H9 (cell line): Measurements from ENCODE around the gene FAM161B. TPM values are rescaled to one million over a fixed set of nuclear protein-coding genes. Genes with fewer than 3 reads are reported as not detected.

Source experiments
- DNase-seq: peaks from one replicate; pipeline ENCODE4 v3.0.0-alpha.2; 2017
- H2AFZ ChIP-seq: one replicate; pipeline ENCODE4 v1.6.1; 2013; ENCODE audit warnings: mild to moderate bottlenecking, low read length, control low read depth, moderate library complexity
- H2AK5ac ChIP-seq: 2 replicates; pipeline ENCODE4 v1.6.1; 2013; ENCODE audit warnings: low read length, control low read depth, mixed read lengths; ENCODE audit not compliant: insufficient read length
- H2BK120ac ChIP-seq: one replicate; pipeline ENCODE4 v1.6.1; 2013; ENCODE audit warnings: low read depth, mild to moderate bottlenecking, low read length, control low read depth, inconsistent platforms; ENCODE audit not compliant: poor library complexity, severe bottlenecking
- H2BK12ac ChIP-seq: 2 replicates; pipeline ENCODE4 v1.6.1; 2013; ENCODE audit warnings: low read length, control low read depth, mixed read lengths, low read depth; ENCODE audit not compliant: insufficient read length
- H2BK15ac ChIP-seq: 2 replicates; pipeline ENCODE4 v1.6.1; 2013; ENCODE audit warnings: low read depth, low read length, control low read depth
- H2BK20ac ChIP-seq: one replicate; pipeline ENCODE4 v1.6.1; 2013; ENCODE audit warnings: low read depth, mild to moderate bottlenecking, low read length, control low read depth, inconsistent platforms; ENCODE audit not compliant: poor library complexity, severe bottlenecking
- H2BK5ac ChIP-seq: 2 replicates; pipeline ENCODE4 v1.6.1; 2013; ENCODE audit warnings: low read length, control low read depth, mixed read lengths; ENCODE audit not compliant: insufficient read length
- H3K14ac ChIP-seq: 2 replicates; pipeline ENCODE4 v1.6.1; 2013; ENCODE audit warnings: low read length, control low read depth; ENCODE audit not compliant: insufficient read depth
- H3K18ac ChIP-seq: 2 replicates; pipeline ENCODE4 v1.6.1; 2013; ENCODE audit warnings: low read depth, mild to moderate bottlenecking, mixed read lengths, low read length, control low read depth; ENCODE audit not compliant: insufficient read length
- H3K23ac ChIP-seq: 2 replicates; pipeline ENCODE4 v1.6.1; 2013; ENCODE audit warnings: low read length, control low read depth, mixed read lengths, low read depth; ENCODE audit not compliant: insufficient read length
- H3K23me2 ChIP-seq: 2 replicates; pipeline ENCODE4 v1.6.1; 2013; ENCODE audit warnings: low read depth, mild to moderate bottlenecking, mixed read lengths, low read length, control low read depth; ENCODE audit not compliant: insufficient read length, poor library complexity, severe bottlenecking
- H3K27ac ChIP-seq: 2 replicates; pipeline ENCODE4 v1.5.1; 2013; ENCODE audit warnings: low read length, control low read depth, mixed read lengths, low read depth; ENCODE audit not compliant: insufficient read length
- H3K27me3 ChIP-seq: 2 replicates; pipeline ENCODE4 v1.6.1; 2013; ENCODE audit warnings: low read length, control low read depth, inconsistent platforms; ENCODE audit not compliant: insufficient read depth
- H3K4ac ChIP-seq: 2 replicates; pipeline ENCODE4 v1.6.1; 2013; ENCODE audit warnings: low read depth, mild to moderate bottlenecking, control low read depth, inconsistent platforms, low read length, moderate library complexity
- H3K4me1 ChIP-seq: 2 replicates; pipeline ENCODE4 v1.6.1; 2013; ENCODE audit warnings: low read length, control low read depth, inconsistent platforms; ENCODE audit not compliant: insufficient read depth
- H3K4me2 ChIP-seq: 2 replicates; pipeline ENCODE4 v1.6.1; 2013; ENCODE audit warnings: low read length, control low read depth, mixed read lengths; ENCODE audit not compliant: insufficient read length, insufficient read depth
- H3K56ac ChIP-seq: 2 replicates; pipeline ENCODE4 v1.6.1; 2013; ENCODE audit warnings: low read depth, mild to moderate bottlenecking, mixed read lengths, low read length, control low read depth; ENCODE audit not compliant: insufficient read length
- H3K79me1 ChIP-seq: 2 replicates; pipeline ENCODE4 v1.6.1; 2013; ENCODE audit warnings: low read depth, mild to moderate bottlenecking, moderate library complexity, low read length, control low read depth, inconsistent platforms; ENCODE audit not compliant: insufficient read depth, poor library complexity, severe bottlenecking
- H3K79me2 ChIP-seq: 2 replicates; pipeline ENCODE4 v1.6.1; 2013; ENCODE audit warnings: low read length, control low read depth, inconsistent platforms; ENCODE audit not compliant: insufficient read depth
- H3K9ac ChIP-seq: 2 replicates; pipeline ENCODE4 v1.6.1; 2013; ENCODE audit warnings: low read length, control low read depth, mixed read lengths; ENCODE audit not compliant: insufficient read length; ENCODE audit errors: extremely low read depth
- H3K9me3 ChIP-seq: one replicate; pipeline ENCODE4 v1.6.1; 2013; ENCODE audit warnings: low read depth, low read length, inconsistent platforms; ENCODE audit not compliant: control insufficient read depth
- H3T11ph ChIP-seq: one replicate; pipeline ENCODE4 v1.6.1; 2013; ENCODE audit warnings: mild to moderate bottlenecking, low read length, control low read depth, inconsistent platforms
- H4K20me1 ChIP-seq: one replicate; pipeline ENCODE4 v1.6.1; 2013; ENCODE audit not compliant: control insufficient read depth, insufficient read length, insufficient read depth
- H4K5ac ChIP-seq: 2 replicates; pipeline ENCODE4 v1.6.1; 2013; ENCODE audit warnings: low read depth, mild to moderate bottlenecking, mixed read lengths, low read length, control low read depth; ENCODE audit not compliant: insufficient read length
- H4K8ac ChIP-seq: replicated peaks from 2 replicates; pipeline ENCODE4 v1.6.1; 2013; ENCODE audit warnings: low read length, control low read depth, mixed read lengths, low read depth; ENCODE audit not compliant: insufficient read length
- H4K91ac ChIP-seq: 2 replicates; pipeline ENCODE4 v1.6.1; 2013; ENCODE audit warnings: low read depth, mild to moderate bottlenecking, moderate library complexity, mixed read lengths, low read length, control low read depth; ENCODE audit not compliant: insufficient read length
- H3K27ac Mint-ChIP-seq, 3 experiments: 2 replicates in 2 of 3; 3 replicates in 1 of 3; pipeline ENCODE4 v1.8.0; 2020 to 2021; ENCODE audit warnings: mixed read lengths in 3 of 3, mild to moderate bottlenecking in 1 of 3, moderate library complexity in 1 of 3
- H3K27me3 Mint-ChIP-seq: 2 replicates; pipeline ENCODE4 v1.8.0; 2021; ENCODE audit warnings: low read depth, mild to moderate bottlenecking, moderate library complexity, mixed read lengths
- H3K36me3 Mint-ChIP-seq, 3 experiments: 2 replicates in 2 of 3; 3 replicates in 1 of 3; pipeline ENCODE4 v1.8.0; 2020 to 2021; ENCODE audit warnings: low read depth in 3 of 3, mixed read lengths in 3 of 3; ENCODE audit not compliant: insufficient read depth in 1 of 3
- H3K4me1 Mint-ChIP-seq, 2 experiments: 2 replicates each; pipeline ENCODE4 v1.8.0; 2020; ENCODE audit warnings: mixed read lengths in 2 of 2
- H3K4me3 Mint-ChIP-seq, 2 experiments: 2 replicates in 1 of 2; 3 replicates in 1 of 2; pipeline ENCODE4 v1.8.0; 2020 to 2021; ENCODE audit warnings: mild to moderate bottlenecking in 2 of 2, mixed read lengths in 2 of 2, moderate library complexity in 1 of 2
- H3K9me3 Mint-ChIP-seq, 2 experiments: 2 replicates in 1 of 2; 3 replicates in 1 of 2; pipeline ENCODE4 v1.8.0; 2020; ENCODE audit warnings: mild to moderate bottlenecking in 2 of 2, mixed read lengths in 2 of 2, moderate library complexity in 1 of 2
- WGBS: extraction: QIAGEN DNeasy Blood & Tissue Kit; methylation state at CpG from one replicate; pipeline ENCODE4 v1.1.7; 2013; ENCODE audit warnings: missing lambda C conversion rate, low lambda C conversion rate, mixed read lengths; ENCODE audit not compliant: insufficient read length; ENCODE audit errors: extremely low coverage; 5-methylcytosine and 5-hydroxymethylcytosine counted together
- total RNA-seq: library from RNA; stranded (reverse); gene quantifications from 2 replicates; pipeline ENCODE4 v1.2.1, GENCODE V29; 2021
- TF ChIP-seq, protein P1 (sequence below): fragments of 200-600 bp; sonication (generic); conservative IDR thresholded peaks from 3 replicates; pipeline ENCODE4 v1.8.0; 2021; ENCODE audit warnings: antibody characterized with exemption, mild to moderate bottlenecking

Gene FAM161B
- total RNA-seq, 1 experiment from 2014 or later, result 0.92 TPM

GRCh38 chr14:73996731-73997107, 46.8 kb upstream of the FAM161B start:
- Histone ChIP-seq H2BK5ac (no peak overlapping the region), H3K4me1 (no peaks in the 10 kb centered on the region), H3K27ac (no peak overlapping the region), H3K4ac (no peak overlapping the region), H2BK20ac (no peak overlapping the region), H2BK15ac (no peak overlapping the region), H2BK12ac (no peak overlapping the region), H3K4me2 (no peak overlapping the region), H4K91ac (no peak overlapping the region), H4K5ac (no peak overlapping the region), H4K8ac (no peak overlapping the region), H4K20me1 (no peaks in the 10 kb centered on the region), H3K9ac (no peak overlapping the region), H2AK5ac (no peak overlapping the region), H3K79me1 (no peaks in the 10 kb centered on the region), H3K79me2 (no peaks in the 10 kb centered on the region), H3K18ac (no peak overlapping the region), H3K27me3 (no peaks in the 10 kb centered on the region), H3K9me3 (no peaks in the 10 kb centered on the region), H3K14ac (no peak overlapping the region), H2AFZ (no peak overlapping the region), H3K23ac (no peak overlapping the region), H3K23me2 (no peaks in the 10 kb centered on the region), H3T11ph (no peak overlapping the region), H3K56ac (no peak overlapping the region), H2BK120ac (no peak overlapping the region)
- peak overlapping the region in 1 of 3 experiments; percentile 1; a peak in 1 of 7 replicates for H3K27ac Mint-ChIP-seq
- TF ChIP-seq, protein P1, sequence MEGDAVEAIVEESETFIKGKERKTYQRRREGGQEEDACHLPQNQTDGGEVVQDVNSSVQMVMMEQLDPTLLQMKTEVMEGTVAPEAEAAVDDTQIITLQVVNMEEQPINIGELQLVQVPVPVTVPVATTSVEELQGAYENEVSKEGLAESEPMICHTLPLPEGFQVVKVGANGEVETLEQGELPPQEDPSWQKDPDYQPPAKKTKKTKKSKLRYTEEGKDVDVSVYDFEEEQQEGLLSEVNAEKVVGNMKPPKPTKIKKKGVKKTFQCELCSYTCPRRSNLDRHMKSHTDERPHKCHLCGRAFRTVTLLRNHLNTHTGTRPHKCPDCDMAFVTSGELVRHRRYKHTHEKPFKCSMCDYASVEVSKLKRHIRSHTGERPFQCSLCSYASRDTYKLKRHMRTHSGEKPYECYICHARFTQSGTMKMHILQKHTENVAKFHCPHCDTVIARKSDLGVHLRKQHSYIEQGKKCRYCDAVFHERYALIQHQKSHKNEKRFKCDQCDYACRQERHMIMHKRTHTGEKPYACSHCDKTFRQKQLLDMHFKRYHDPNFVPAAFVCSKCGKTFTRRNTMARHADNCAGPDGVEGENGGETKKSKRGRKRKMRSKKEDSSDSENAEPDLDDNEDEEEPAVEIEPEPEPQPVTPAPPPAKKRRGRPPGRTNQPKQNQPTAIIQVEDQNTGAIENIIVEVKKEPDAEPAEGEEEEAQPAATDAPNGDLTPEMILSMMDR, result no peak
- no peaks in the 10 kb centered on the region for H3K4me1 Mint-ChIP-seq
- no peak for DNase-seq
- no CpG with 5 or more reads among the region's 2 CpGs for WGBS
- H3K4me3 Mint-ChIP-seq, result no peak overlapping the region; a peak in 1 of 5 replicates
- no peaks in the 10 kb centered on the region; a peak in 2 of 7 replicates for H3K36me3 Mint-ChIP-seq
- H3K9me3 Mint-ChIP-seq, result no peaks in the 10 kb centered on the region
- no peaks in the 10 kb centered on the region for H3K27me3 Mint-ChIP-seq
